SK-MEL-5 (cell line): ENCODE measurements around the gene DLX1. TPM values are rescaled to one million over a fixed set of nuclear protein-coding genes. Genes with fewer than 3 reads are reported as not detected.

Experiments used
- DNase-seq: peaks from one replicate; pipeline ENCODE4 v3.0.0-alpha.2; 2016; ENCODE audit warnings: low read depth, low spot score
- in situ Hi-C: cut with HindIII; loops from 2 replicates; pipeline ENCODE4 v1.10.0; 2016; ENCODE audit warnings: low sequenced_read_pairs, high pct_unique_total_duplicates, low pct_unique_long_range_greater_than_20kb
- total RNA-seq: library from RNA; depleted of rRNA; stranded (reverse); fragments of >200 nt; shearing (Covaris generic); gene quantifications from 2 replicates; pipeline ENCODE4 v1.2.3, GENCODE V29; 2014

Gene DLX1
- total RNA-seq, 1 experiment from 2014 or later, result 3.6 TPM

DNA sequence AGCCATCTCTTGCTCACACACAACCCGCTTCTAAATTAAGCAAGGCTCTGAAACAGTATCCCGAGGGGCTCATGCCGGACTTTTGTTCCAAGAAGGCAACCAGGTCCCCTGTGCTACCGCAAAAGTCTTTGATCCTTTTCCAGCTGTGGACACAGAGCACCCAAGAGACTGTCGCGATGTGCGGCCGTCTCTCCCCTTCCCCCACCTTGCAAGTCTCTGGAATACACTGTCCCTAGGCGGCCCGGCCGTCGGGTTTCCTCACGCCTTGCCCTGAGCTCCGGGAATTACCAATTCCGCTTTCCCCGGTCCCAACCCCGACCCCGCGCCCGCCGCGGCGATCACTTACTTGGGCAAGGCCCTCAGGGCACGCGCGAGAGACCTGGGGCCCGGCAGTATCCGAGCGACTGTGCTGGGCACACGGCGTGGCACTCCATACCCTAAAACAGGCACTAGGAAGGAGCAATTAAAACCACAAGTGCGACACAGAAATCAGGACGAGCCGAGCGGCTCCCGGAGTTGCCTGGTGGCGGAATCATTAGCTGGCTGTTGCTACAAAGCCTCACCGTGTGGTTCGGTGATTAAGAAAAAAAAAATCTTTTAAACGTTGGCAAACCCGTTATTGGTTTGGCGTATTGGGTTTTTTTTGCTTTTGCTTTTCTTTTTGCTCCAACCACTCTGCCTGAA lies 2.2 kb upstream of the DLX1 start:
- in situ Hi-C loops, result loop anchor here (25.0 kb wide), 1 partner anchor 121 kb away; no protein-coding TSS in a partner anchor
- DNase-seq, result no peak

DNA sequence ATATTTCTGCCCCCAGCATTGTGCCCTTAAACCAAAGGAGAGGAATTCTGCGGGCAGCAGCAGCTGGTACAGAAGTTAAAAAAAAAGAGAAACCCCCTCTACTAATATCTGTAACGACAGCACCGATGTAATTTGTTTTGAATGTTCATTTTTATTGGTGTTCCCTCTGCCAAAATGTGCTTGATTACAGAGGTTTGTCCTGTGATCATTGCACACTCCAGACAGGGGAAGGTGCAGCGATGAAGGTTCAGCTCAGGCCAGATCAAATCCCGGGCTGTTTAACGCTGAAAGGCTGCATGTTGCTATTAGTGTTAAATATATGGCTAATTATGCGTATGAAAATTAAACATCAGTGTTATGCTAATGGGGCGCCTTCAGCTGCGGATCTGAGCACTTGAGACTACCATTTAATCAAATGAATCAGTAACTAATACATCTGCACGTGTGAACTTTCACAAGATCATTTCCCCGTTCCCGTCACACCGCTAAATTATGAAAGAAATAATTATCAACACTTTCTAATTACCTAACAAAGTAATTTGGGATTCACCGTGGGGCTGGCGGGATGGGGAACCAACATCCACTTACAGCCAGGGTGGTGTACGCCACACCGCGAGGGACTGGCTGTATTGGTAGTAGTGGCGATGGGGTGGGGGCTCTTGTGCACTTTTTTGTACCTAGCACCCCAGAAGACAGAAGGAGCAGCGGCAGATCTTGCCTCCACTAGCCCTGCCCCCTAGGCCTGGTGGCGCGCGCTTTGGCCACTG lies 1.5 kb upstream of the DLX1 start:
- in situ Hi-C loops, result loop anchor here (25.0 kb wide), 1 partner anchor 122 kb away; no protein-coding TSS in a partner anchor

DNA sequence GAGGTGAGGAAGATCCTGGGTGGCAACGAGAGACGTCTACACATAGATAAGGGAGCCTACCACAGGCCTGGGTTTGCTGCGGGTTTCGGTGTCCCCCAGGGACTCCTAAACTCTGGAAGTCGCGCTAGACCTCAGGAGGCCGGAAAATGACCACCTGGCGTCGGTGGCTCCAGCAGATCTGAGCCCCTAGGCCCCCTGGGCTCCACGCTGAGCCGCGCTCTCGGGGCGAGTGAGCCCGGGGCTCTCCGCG lies 987 bp upstream of the DLX1 start:
- peak; percentile 72 for DNase-seq
- in situ Hi-C loops, result loop anchor here (25.0 kb wide), 1 partner anchor 122 kb away; no protein-coding TSS in a partner anchor

More for the DNA sequence above, 1.5 kb upstream of the DLX1 start:
- DNase-seq, result no peak

DNA sequence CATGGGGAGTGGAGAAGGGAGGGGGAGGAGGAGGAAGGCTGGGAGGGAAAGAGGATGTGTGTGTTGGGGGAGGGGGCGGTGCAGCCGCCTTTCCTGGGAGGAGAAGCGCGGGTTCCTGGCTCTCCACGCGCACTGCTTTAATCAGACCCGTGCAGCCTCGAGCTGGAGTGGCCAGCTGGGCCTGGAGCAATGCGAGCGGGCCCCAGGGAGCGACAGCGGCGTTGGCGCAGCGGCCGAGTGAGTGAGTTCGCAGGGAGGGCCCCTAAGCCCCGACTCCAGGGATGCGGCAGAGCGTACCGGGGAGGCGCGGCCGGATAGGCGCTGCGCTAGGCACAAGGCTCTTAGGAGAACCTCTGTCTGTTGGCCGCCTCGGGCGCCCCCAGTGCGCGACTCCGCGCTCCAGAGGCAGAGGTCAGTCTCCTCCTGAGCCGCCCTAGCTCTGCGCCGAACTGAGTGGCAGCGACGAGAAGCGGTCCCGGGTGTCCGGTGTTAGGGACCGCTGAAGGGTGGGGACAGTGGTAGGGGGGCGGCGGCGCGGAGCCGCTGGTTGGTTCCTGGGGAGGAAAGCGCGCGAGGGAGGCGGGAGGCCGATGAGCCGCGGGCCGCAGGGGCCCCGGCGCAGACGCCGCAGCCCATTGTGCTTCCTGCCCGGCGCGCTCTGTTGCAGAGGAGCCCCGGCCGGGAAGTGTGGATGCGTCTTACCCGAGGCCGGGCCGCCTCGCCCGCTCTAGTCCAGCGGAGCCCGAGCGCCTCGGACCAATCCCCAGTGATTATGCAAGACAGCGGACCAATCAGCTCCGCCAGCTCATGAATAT lies 455 bp upstream of the DLX1 start:
- in situ Hi-C loops, result loop anchor here (25.0 kb wide), 1 partner anchor 123 kb away; no protein-coding TSS in a partner anchor
- peak; percentile 95 for DNase-seq

DNA sequence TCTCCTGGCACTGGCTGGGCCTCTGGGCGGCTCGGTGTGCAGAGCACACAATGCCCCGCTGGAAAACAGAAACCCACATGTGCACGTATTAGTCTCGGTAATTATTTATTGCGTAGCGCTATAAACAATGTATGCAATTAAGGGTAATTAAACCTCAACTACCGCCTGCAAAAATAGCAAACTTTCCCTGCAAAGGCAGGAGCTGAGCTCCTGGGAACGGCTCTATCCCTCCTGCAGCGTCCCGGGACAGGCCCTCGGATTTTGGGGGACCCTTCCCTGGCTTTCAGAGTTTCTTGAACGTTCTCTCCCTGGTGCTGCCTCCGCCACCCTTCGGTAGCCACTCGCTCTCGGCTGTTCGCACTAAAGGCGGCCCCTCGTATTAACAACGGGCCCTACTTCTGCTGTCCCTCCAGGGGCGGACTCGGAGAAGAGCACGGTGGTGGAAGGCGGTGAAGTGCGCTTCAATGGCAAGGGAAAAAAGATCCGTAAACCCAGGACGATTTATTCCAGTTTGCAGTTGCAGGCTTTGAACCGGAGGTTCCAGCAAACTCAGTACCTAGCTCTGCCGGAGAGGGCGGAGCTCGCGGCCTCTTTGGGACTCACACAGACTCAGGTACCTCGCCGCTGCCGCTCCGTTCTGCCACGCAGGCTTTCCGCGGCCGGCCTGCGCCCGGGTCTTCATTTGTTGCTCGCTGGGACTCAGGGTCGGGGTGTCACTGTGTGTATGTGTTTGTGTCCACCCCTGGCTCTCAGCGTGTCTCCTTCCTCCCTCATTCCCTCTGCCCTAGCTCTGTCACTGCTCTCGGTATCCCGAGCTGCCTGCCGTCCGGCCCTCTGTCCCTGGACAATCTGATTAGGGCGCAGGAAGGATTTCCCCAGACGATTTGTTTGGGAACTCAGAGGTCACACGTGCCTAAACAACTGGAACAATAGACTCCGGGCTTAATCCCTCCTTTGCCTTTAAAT lies 1.2 kb downstream of the DLX1 start:
- DNase-seq, result no peak

DNA sequence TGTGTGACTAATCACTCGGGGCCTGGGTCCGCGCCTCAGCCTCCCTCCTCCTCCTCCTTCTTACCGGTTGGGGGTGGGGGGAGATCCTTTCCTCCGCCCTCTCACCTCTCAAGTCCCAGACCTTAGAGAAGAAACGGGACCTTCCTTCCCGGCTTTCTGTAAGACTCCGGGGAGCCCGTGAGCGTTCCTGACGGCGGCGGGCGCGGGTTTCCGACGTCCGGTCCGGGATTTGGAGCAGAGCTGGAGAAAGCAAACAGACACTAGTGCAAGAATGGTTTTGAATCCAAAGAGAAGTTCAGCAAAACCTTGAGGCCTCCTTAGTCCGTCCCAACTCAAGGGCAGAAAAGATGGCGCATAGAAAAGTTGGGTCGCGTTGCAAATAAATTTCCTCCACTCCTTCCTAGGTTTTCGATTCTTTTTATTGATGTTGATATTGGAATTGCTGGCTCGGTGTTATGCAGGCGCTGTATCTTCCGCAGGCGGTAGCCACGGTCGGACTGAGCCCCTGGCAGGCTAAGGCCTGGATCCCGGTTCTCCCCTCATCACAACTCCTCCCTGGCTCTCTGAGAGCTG lies 2.0 kb downstream of the DLX1 start:
- DNase-seq, result no peak

More for the DNA sequence above, 1.2 kb downstream of the DLX1 start:
- in situ Hi-C loops, result loop anchor here (25.0 kb wide), 1 partner anchor 124 kb away; no protein-coding TSS in a partner anchor

DNA sequence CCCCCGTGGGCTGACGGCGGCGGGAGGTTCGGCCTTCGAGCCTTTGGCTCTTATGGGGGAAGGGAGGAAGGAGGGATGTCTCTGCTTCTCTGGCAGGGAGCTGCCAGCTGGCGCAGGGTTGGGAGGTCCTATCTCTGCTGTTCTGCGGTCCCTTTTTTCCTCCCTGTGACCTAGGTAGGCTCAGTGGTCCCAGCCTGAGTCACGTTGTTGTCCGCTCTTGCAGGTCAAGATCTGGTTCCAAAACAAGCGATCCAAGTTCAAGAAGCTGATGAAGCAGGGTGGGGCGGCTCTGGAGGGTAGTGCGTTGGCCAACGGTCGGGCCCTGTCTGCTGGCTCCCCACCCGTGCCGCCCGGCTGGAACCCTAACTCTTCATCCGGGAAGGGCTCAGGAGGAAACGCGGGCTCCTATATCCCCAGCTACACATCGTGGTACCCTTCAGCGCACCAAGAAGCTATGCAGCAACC lies 2.5 kb downstream of the DLX1 start:
- in situ Hi-C loops, result loop anchor here (25.0 kb wide), 1 partner anchor 126 kb away; no protein-coding TSS in a partner anchor
- DNase-seq, result no peak

More for the DNA sequence above, 2.0 kb downstream of the DLX1 start:
- in situ Hi-C loops, result loop anchor here (25.0 kb wide), 1 partner anchor 125 kb away; no protein-coding TSS in a partner anchor

DNA sequence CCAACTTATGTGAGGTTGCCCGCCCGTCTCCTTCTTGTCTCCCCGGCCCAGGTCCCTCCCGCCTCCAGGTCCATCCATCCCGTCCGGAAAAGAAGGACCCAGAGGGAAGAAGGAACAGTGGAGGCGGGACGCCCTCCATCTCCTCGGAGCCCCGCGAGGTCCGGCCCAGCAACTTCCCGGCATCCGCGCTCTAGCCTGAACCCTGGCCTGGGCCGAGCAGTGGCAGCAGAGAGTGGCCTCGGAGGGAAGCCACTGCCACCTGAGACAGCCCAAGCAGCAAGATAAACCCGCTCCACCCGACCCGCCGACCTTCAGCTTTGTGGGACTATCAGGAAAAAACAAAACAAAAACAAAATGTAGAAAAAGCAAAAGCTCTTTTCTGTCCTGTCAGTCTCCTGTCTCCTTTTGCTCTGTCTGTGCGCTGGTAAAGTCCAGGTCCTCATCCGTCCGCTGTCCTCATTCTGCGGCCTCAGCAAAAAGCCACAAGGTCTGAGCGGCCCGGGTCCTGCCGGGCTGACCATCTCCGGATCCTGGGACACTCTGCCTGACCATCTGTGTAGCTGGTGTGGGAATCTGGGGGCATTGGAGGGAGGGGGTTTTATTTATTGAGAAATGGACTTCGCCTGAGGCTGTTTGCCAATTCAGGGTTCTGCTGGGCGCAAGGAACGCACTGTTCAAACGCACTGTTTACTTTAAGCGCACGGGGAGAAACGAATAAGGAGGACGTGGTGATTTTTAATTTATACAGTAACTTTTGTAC lies 3.1 kb downstream of the DLX1 start:
- in situ Hi-C loops, result loop anchor here (25.0 kb wide), 1 partner anchor 126 kb away; no protein-coding TSS in a partner anchor
- no peak for DNase-seq

DNA sequence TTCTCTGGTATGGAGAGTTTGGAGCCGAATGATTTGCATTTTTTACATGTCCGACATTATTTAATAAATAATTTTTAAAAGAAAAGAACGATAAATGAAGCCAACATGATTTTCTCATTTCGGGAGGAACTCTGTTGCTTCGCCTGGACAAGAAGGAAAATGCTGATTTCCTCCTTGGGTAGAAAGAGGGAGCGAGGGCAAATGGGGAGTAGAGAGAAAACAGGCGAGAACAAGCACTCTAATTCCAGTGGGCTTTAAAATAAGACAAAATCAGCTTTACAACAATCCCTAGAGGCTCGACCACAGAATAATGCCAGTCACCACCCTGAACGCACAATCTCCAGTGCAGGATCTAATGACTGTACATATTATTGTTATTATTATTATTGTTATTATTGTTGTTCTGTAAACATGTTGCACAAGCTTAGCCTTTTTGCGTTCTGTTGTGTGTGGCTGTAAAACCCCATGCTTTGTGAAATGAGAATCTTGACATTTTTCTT lies 3.7 kb downstream of the DLX1 start:
- in situ Hi-C loops, result loop anchor here (25.0 kb wide), 1 partner anchor 127 kb away; no protein-coding TSS in a partner anchor
- DNase-seq, result no peak

DNA sequence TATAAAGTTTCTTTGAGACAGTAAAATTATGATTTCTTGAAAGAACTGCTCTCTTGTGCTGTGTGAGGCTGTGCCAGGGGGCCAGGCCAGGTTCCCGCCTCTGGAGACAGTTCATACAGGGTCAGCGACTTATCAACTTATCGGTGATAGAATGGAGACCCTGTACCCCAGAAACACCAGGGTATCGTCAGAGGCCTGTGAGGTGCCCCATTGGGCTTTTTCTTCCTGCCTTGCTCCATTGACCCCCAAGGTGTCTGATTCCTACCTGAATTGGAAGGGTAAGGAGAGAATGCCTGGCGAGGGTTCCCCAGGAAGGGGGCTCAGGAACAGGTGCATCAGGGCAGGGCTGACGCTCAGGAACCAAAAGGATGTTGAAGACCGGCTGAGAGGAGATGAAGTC lies 4.3 kb downstream of the DLX1 start:
- in situ Hi-C loops, result loop anchor here (25.0 kb wide), 1 partner anchor 127 kb away; no protein-coding TSS in a partner anchor

DNA sequence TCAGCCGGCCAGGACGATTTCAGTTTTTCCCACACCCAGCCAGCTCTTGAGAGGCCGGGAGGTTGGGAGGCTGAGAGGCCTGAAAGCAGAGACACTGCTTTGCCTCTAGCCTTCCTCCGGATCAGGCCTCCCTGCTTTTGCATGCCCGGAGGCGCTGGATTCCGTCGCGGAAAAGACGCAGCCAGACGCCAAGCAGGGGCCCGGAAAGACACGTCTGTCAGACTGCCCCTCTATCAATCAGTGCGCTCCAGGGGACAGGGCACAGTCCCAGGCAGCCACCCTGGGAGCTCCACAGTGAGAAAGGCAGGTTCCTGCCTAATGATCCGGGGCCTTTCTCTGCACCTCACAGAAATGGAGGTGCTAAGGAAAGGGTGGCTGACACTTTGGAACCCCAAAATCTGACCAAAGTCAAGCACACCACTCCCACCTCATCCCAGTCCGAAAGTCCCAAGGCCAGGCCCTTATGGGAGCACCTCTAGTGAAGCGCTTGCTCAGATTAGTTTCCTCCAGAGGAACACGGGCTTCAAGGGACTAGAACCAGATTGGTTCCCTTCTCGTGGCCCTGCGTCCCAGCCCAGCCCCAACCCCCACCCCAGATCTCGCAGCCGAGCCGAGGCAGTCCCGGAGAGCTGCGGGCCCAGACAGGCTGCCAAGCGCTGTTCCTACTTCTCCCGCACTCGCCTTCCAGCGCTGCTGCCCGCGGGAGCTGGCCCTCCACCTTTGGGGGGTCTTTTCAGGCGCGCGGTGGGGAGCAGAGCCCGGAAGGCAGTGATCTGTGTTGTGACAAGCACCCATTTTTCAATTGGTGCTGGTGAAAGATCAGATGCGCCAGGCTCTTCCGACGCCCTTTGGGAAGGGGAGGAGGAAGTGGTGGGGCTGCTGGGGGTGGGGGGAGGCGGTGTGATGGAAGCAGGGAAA lies 5.0 kb downstream of the DLX1 start:
- in situ Hi-C loops, result loop anchor here (25.0 kb wide), 1 partner anchor 128 kb away; no protein-coding TSS in a partner anchor

More for the DNA sequence above, 4.3 kb downstream of the DLX1 start:
- DNase-seq, result no peak

DNA sequence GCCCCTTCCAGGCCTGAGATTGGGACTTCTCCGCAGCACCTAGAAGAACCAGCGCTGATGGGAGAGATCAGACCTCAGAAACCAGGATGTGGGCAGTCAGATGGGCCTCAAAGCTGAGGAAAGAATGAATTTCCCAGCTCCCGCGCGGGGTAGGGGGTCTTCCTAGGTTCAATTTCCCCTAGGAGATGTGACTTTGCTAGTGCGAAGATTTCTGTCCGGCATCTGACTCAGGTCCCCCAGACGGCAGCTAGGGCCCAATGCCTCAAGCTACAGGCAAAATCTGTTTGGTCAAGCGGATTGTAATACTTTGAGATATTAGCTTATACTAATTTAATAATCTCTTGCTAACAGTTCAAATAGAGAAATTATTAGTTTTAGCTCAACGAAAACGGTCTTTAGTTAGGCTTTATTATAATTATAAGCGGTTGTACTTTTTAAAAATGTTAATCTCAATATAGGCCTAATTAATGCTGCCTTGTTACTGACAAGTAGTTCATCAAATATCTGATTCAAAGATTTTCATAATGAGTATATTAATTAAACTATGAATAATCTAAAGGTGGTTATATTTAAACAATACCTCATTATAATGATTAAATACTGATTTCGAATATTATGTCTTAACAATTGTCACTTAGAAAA lies 5.8 kb downstream of the DLX1 start:
- no peak for DNase-seq
- in situ Hi-C loops, result loop anchor here (25.0 kb wide), 1 partner anchor 129 kb away; no protein-coding TSS in a partner anchor

More for the DNA sequence above, 5.0 kb downstream of the DLX1 start:
- no peak for DNase-seq

DNA sequence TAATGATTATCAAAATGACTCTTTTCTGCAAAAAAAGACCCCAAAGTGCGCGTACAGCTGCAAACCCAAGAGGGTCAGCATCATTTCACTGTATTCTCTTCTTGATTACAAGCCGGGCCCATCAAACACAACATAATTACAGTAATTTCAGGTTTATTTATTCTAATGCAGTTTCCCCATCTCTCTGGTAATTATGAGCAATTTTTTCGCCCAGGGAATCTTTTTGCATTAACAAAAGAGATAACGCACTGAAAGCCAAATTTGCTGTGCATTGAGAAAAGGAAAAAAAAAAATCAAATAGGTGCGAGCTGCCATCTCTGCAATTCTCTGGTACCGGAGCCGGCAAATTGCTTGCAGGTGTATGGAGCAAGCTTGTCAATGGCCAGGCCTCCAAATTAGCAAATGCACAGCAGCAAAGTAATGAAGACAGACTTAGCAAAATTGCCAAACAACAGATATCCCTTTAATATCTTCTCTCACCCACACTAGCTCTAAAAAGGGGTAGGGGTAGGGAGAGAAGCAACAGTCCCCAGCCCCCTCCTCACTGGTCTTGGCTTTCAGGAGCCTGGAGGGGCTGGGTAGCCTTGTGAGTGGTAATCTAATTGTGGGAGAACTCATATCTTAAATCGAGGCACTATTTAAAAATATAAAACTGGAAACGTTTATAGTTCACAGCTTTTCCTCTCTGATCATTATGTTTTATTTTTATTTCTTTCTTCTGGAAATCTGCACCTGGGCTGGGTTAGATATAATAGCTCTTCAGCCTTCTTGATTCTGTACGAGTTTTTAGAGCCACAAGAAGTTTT lies 6.7 kb downstream of the DLX1 start:
- in situ Hi-C loops, result loop anchor here (25.0 kb wide), 1 partner anchor 130 kb away; no protein-coding TSS in a partner anchor
- DNase-seq, result no peak
